Measurements from ENCODE around the gene SCYGR5. TPM values are rescaled to one million over a fixed set of nuclear protein-coding genes. Genes with fewer than 3 reads are reported as not detected.
A peak's percentile ranks its signal among the peaks of the same experiment; 100 is the strongest.

SCYGR5 gene
- total RNA-seq, 1 experiment from 2014 or later: not detected

- Histone ChIP-seq H4K20me1 (ENCODE audit: control insufficient read depth, insufficient read depth, insufficient read length) (no peaks in the 10 kb centered on the region), H3K27ac (ENCODE audit: insufficient read length, low read depth, low read length) (no peak overlapping the region), H3K79me1 (ENCODE audit: insufficient read depth, low read depth, low read length, poor library complexity, severe bottlenecking) (no peaks in the 10 kb centered on the region), H3K4ac (ENCODE audit: low read depth, low read length) (no peak overlapping the region), H3K79me2 (ENCODE audit: insufficient read depth, low read length) (no peaks in the 10 kb centered on the region), H3K9ac (ENCODE audit: extremely low read depth, insufficient read length, low read length) (no peak overlapping the region), H2AK5ac (ENCODE audit: insufficient read length, low read length) (no peak overlapping the region), H4K8ac (replicated peaks; ENCODE audit: insufficient read length, low read depth, low read length) (no peak overlapping the region), H2BK20ac (ENCODE audit: low read depth, low read length, poor library complexity, severe bottlenecking) (no peak overlapping the region), H2BK15ac (ENCODE audit: low read depth, low read length) (no peak overlapping the region), H3K27me3 (ENCODE audit: insufficient read depth, low read length) (no peaks in the 10 kb centered on the region), H3K4me1 (ENCODE audit: insufficient read depth, low read length) (no peaks in the 10 kb centered on the region), H2BK120ac (ENCODE audit: low read depth, low read length, poor library complexity, severe bottlenecking) (no peak overlapping the region), H3K9me3 (ENCODE audit: control insufficient read depth, low read depth, low read length) (no peaks in the 10 kb centered on the region), H3K18ac (ENCODE audit: insufficient read length, low read depth, low read length) (no peak overlapping the region), H2BK12ac (ENCODE audit: insufficient read length, low read depth, low read length) (no peak overlapping the region), H3K4me2 (ENCODE audit: insufficient read depth, insufficient read length, low read length) (no peak overlapping the region), H3T11ph (ENCODE audit: low read length) (no peak overlapping the region), H3K23me2 (ENCODE audit: insufficient read length, low read depth, low read length, poor library complexity, severe bottlenecking) (no peaks in the 10 kb centered on the region), H3K56ac (ENCODE audit: insufficient read length, low read depth, low read length) (no peak overlapping the region), H2BK5ac (ENCODE audit: insufficient read length, low read length) (no peak overlapping the region), H2AFZ (ENCODE audit: low read length) (no peak overlapping the region), H3K23ac (ENCODE audit: insufficient read length, low read depth, low read length) (no peak overlapping the region), H4K91ac (ENCODE audit: insufficient read length, low read depth, low read length) (no peak overlapping the region), H3K14ac (ENCODE audit: insufficient read depth, low read length) (no peak overlapping the region), H4K5ac (ENCODE audit: insufficient read length, low read depth, low read length) (no peak overlapping the region)
- Mint-ChIP-seq H3K4me1 (peaks cover 0 to 8% of the 10 kb centered on the region in 2 experiments; a peak in 2 of 4 replicates), H3K36me3 (ENCODE audit: insufficient read depth in 1 of 3, low read depth in 3 of 3) (peaks cover 4% of the 10 kb centered on the region in 3 experiments; a peak in 5 of 7 replicates), H3K27ac (peak overlapping the region in 1 of 3 experiments; percentile 20; a peak in 1 of 7 replicates), H3K9me3 (peaks cover 0 to 3% of the 10 kb centered on the region in 2 experiments; a peak in 4 of 5 replicates), H3K4me3 (no peak overlapping the region), H3K27me3 (ENCODE audit: low read depth) (no peaks in the 10 kb centered on the region)
- no peak for TF ChIP-seq CTCF (conservative IDR thresholded peaks at IDR 0.05)
- WGBS (ENCODE audit: extremely low coverage, insufficient read length, low lambda C conversion rate): no CpG with 5 or more reads among the region's 4 CpGs
- DNase-seq: no peak
Observed at GRCh38 chr2:227706859-227707258, 40.3 kb downstream of the SCYGR5 start.

Data from H9 (cell line).